Esophagus squamous epithelium (tissue), 5 donors: ENCODE data around the gene STK25. TPM values are rescaled to one million over a fixed set of nuclear protein-coding genes. Genes with fewer than 3 reads are reported as not detected.
"Not testable (repeated sequence)": the region's sequence is repeated elsewhere in the genome, so short reads cannot be mapped to it uniquely, and the experiment has no call there.

Experiments used
- DNase-seq: peaks from one replicate; lab custom pipeline; 2025; lab: John Stamatoyannopoulos, UW
- H3K27ac ChIP-seq, 4 donors: fragments of 200-600 bp; sonication (generic); one replicate each; pipeline ENCODE4 v1.5.1; 2016 to 2019; ENCODE audit warnings: mild to moderate bottlenecking in 1 of 4
- H3K27me3 ChIP-seq, 4 donors: fragments of 200-600 bp; sonication (generic); 1 replicate in 3 of 4; 2 replicates in 1 of 4; pipeline versions ENCODE4 v1.5.1 to v1.6.0; 2017 to 2021; ENCODE audit warnings: antibody characterized with exemption in 1 of 4
- H3K36me3 ChIP-seq, 3 donors: fragments of 200-600 bp; sonication (generic); one replicate each; pipeline ENCODE4 v1.5.1; 2016 to 2019
- H3K4me1 ChIP-seq, 3 donors: fragments of 200-600 bp; sonication (generic); one replicate each; pipeline ENCODE4 v1.5.1; 2017 to 2019
- H3K4me3 ChIP-seq, 4 donors: fragments of 200-600 bp; sonication (generic); 1 replicate in 3 of 4; 2 replicates in 1 of 4; pipeline ENCODE4 v1.5.1; 2016 to 2019; ENCODE audit warnings: mild to moderate bottlenecking in 2 of 4, moderate library complexity in 1 of 4
- H3K9me3 ChIP-seq, 3 donors: fragments of 200-600 bp; sonication (generic); one replicate each; pipeline ENCODE4 v1.5.1; 2016 to 2019
- CTCF ChIP-seq, 6 experiments: fragments of 450-650 bp in 4 of 6; fragments of 200-600 bp in 2 of 6; sonication (generic) in 2 of 6; IDR thresholded peaks; one replicate each; pipeline ENCODE4 v1.5.1; 2016 to 2019; ENCODE audit warnings: antibody characterized with exemption in 6 of 6, mild to moderate bottlenecking in 4 of 6, moderate library complexity in 4 of 6
- POLR2A ChIP-seq, 4 donors: fragments of 450-650 bp; IDR thresholded peaks; one replicate each; pipeline ENCODE4 v1.6.1; 2017; ENCODE audit warnings: antibody characterized with exemption in 4 of 4, mild to moderate bottlenecking in 4 of 4, moderate library complexity in 3 of 4
- WGBS, 2 donors: methylation state at CpG; one replicate each; pipeline ENCODE4 v1.1.5; 2018; 5-methylcytosine and 5-hydroxymethylcytosine counted together
- intact Hi-C: fragments of 100-400 bp; cut with DNase I; formaldehyde crosslinking; loops from one replicate; pipeline ENCODE4 v1.15.0; 2022
- small RNA-seq, 4 donors: library from RNA; depleted of rRNA; stranded (forward); fragments of <200 nt; gene quantifications; one replicate each; pipeline ENCODE3, GENCODE V24; 2016
- total RNA-seq, 4 donors: library from RNA; depleted of rRNA; stranded (reverse); fragments of >200 nt; gene quantifications; one replicate each; pipeline ENCODE4 v1.1.0, GENCODE V29; 2016
- donor health status: DM: yes; HTN: yes; CAD: no.

The STK25 gene
- total RNA-seq, 4 donors from 2014 or later = 137 to 156 (median 140) TPM

- H3K27ac ChIP-seq = no peak overlapping the region
- no peaks in the 10 kb centered on the region for H3K4me1 ChIP-seq
- H3K27me3 ChIP-seq = no peaks in the 10 kb centered on the region
- DNase-seq = no peak
- no peak for TF ChIP-seq POLR2A (IDR thresholded peaks at IDR 0.05)
- TF ChIP-seq CTCF (IDR thresholded peaks at IDR 0.05) = no peak
- no peak overlapping the region for H3K4me3 ChIP-seq
- WGBS, 2 donors = 81 to 87% methylated on average over 10 of the region's 10 CpGs
- peaks cover 0 to 32% (median 0%) of the 10 kb centered on the region in 3 donors for H3K36me3 ChIP-seq
- no peaks in the 10 kb centered on the region for H3K9me3 ChIP-seq
- intact Hi-C loops = no loop called here
These were observed 56.4 kb downstream of the STK25 start for GRCh38 chr2:241451840-241452506.

- H3K36me3 ChIP-seq = peaks cover 0 to 48% (median 6%) of the 10 kb centered on the region in 3 donors
- DNase-seq, H3K4me3 ChIP-seq, intact Hi-C loops, H3K4me1 ChIP-seq, H3K27me3 ChIP-seq, H3K9me3 ChIP-seq, H3K27ac ChIP-seq: not testable (repeated sequence)
- WGBS, 2 donors = 84 to 98% methylated on average over 7 of the region's 7 CpGs
These were observed 58.3 kb downstream of the STK25 start for GRCh38 chr2:241450092-241450491.

GRCh38 chr2:241445426-241445825 is 63.0 kb downstream of the STK25 start:
- 75 to 84% methylated on average over 2 of the region's 2 CpGs for WGBS, 2 donors
- H3K4me3 ChIP-seq = no peak overlapping the region
- intact Hi-C loops = no loop called here
- H3K27me3 ChIP-seq = no peaks in the 10 kb centered on the region
- H3K36me3 ChIP-seq = peaks cover 12 to 87% (median 16%) of the 10 kb centered on the region in 3 donors
- H3K4me1 ChIP-seq = no peaks in the 10 kb centered on the region
- H3K27ac ChIP-seq = no peak overlapping the region
- TF ChIP-seq CTCF (IDR thresholded peaks at IDR 0.05) (no peak), POLR2A (IDR thresholded peaks at IDR 0.05) (no peak)
- no peaks in the 10 kb centered on the region for H3K9me3 ChIP-seq
- no peak for DNase-seq

- no peaks in the 10 kb centered on the region for H3K27me3 ChIP-seq
- intact Hi-C loops = no loop called here
- H3K4me3 ChIP-seq = no peak overlapping the region
- TF ChIP-seq CTCF (IDR thresholded peaks at IDR 0.05) = no peak
- no peak for TF ChIP-seq POLR2A (IDR thresholded peaks at IDR 0.05)
- H3K27ac ChIP-seq = no peak overlapping the region
- no peaks in the 10 kb centered on the region for H3K4me1 ChIP-seq
- H3K36me3 ChIP-seq = peaks cover 12 to 91% (median 16%) of the 10 kb centered on the region in 3 donors
- WGBS, 2 donors = 62 to 75% methylated on average over 6 of the region's 6 CpGs
- DNase-seq = peak; percentile 2
- H3K9me3 ChIP-seq = no peaks in the 10 kb centered on the region
These were observed 64.7 kb downstream of the STK25 start for GRCh38 chr2:241443486-241444223.

Small RNA genes within 50 kb of the gene (small RNA-seq; reads per million reads assigned to genes)
- 0 reads per million in 4 donors for gene MIR3133

Other genes starting within 250 kb of the STK25 start
- gene HDLBP, start 192.9 kb downstream of the STK25 start, total RNA-seq = 100 to 1,000 TPM; 239 to 310 (median 273) TPM
- 100 to 1,000 TPM in 3 of 4 donors, 10 to 100 TPM in 1; 95.9 to 236 (median 185) TPM for gene SEPTIN2, start 192.7 kb downstream of the STK25 start, total RNA-seq
- gene FARP2, start 152.3 kb downstream of the STK25 start, total RNA-seq = 10 to 100 TPM; 20.8 to 41.8 (median 37.1) TPM
- gene BOK, start 50.2 kb upstream of the STK25 start, total RNA-seq = 10 to 100 TPM; 35.5 to 57.1 (median 51.2) TPM
- 10 to 100 TPM; 40.7 to 53.2 (median 46.4) TPM for gene THAP4, start 128.6 kb upstream of the STK25 start, total RNA-seq
- 10 to 100 TPM; 33.0 to 60.9 (median 45.6) TPM for gene ATG4B, start 129.1 kb upstream of the STK25 start, total RNA-seq
- 10 to 100 TPM; 14.6 to 40.3 (median 21.9) TPM for gene DTYMK, start 178.2 kb upstream of the STK25 start, total RNA-seq
- gene ING5, start 193.5 kb upstream of the STK25 start, total RNA-seq = 10 to 100 TPM; 10.4 to 39.3 (median 18.8) TPM
- 10 to 100 TPM; 16.9 to 33.4 (median 23.6) TPM for gene D2HGDH, start 226.0 kb upstream of the STK25 start, total RNA-seq